HG02884 (cell line): Measurements from ENCODE around the gene RAB24.

ENCODE experiments used
- ATAC-seq: cut with Tn5 transposase; IDR thresholded peaks from one replicate; pipeline ENCODE4 v1.9.1; 2021; ENCODE audit warnings: mild to moderate bottlenecking, moderate library complexity; ENCODE audit not compliant: unreplicated experiment

Gene RAB24

GRCh38 chr5:177333420-177334154 lies 30.1 kb upstream of the RAB24 start:
- ATAC-seq: no peak

DNA sequence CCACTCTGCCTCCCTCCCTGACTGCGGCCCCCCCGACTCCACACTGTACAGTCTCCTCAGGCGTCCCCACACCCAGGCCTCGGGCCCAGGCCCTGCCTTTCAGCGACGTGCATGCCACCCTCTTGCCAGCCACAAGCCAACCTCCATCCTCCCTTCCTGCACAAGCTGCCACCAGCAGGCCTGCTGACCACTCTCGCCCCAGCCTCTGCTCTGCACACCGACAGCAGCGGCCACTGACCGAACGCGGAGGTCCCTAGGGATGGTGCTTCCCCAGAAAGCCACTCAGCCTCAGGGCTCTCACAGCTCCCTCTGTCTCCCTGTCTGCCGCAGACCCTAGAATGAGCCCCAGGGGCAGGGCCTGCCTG lies 29.4 kb upstream of the RAB24 start:
- no peak for ATAC-seq

- no peak for ATAC-seq
Measured at GRCh38 chr5:177332031-177332895, 28.7 kb upstream of the RAB24 start.

DNA sequence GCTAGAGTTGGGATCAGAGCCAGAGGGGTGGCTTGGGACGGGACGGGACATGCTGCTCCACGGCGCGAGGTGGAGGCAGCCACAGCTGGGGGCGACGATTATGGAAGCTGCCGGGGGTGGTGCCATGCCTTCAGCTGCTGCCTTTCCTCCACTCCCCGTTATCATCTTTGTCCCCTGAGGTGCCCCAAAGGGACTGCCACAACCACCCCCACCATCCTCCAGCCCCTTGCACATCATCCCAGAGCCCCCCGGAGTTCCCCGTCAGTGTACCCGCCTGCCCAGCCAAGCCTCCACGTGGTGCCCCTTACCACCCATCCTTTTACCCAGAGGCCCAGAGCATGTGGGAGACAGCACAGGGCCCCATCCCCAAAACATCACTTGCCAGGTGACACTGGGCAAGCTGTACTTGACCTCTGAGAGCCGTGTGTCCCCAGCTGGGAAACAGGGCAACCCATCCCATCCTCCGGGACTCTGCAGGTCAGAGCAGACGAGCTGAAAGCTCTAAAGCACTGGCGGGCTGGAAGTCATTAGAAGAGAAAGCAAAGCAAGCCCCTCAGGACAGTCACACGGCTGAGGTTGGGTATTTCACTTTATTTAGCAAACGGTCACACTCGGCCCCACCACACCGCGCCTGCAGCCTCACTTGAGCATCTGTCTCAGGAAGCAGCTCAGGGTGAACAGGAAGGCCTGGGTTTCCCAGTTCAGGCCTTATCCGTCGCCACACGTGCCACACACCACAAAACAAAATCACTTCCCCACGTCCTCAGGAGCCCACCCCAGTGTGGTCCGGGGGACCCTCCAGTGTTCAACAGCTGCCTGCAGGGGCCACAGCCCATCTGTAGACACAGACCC lies 27.7 kb upstream of the RAB24 start:
- no peak for ATAC-seq

- ATAC-seq: no peak
Measured at GRCh38 chr5:177329883-177330282, 26.4 kb upstream of the RAB24 start.

DNA sequence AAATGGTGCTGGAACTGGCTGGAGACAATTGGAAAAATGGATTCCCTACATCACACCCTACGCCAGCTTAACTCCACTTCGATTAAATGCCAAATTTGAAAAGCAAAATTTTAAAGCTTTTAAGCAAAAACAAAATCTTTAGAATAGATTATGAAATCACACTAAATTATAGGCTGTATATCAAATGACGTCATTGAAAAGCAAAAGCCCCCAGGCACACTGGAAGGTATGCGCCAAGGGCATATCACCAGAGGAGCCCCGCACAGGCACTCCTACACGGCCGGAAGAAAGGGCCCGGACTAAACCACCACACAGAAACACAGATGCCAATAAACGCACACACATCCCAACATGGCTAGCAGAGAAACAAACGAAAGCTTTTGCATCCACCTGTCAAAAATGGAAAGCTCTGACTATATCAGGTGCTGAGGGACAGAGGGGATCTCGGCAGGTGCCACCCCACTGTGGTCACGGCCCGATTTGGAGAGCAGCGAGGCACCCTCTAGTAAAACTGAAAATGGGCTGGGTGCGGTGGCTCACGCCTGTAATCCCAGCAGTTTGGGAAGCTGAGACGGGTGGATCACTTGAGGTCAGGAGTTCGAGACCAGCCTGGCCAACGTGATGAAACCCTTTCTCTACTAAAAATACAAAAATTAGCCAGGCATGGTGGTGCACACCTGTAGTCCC lies 25.2 kb upstream of the RAB24 start:
- no peak for ATAC-seq

DNA sequence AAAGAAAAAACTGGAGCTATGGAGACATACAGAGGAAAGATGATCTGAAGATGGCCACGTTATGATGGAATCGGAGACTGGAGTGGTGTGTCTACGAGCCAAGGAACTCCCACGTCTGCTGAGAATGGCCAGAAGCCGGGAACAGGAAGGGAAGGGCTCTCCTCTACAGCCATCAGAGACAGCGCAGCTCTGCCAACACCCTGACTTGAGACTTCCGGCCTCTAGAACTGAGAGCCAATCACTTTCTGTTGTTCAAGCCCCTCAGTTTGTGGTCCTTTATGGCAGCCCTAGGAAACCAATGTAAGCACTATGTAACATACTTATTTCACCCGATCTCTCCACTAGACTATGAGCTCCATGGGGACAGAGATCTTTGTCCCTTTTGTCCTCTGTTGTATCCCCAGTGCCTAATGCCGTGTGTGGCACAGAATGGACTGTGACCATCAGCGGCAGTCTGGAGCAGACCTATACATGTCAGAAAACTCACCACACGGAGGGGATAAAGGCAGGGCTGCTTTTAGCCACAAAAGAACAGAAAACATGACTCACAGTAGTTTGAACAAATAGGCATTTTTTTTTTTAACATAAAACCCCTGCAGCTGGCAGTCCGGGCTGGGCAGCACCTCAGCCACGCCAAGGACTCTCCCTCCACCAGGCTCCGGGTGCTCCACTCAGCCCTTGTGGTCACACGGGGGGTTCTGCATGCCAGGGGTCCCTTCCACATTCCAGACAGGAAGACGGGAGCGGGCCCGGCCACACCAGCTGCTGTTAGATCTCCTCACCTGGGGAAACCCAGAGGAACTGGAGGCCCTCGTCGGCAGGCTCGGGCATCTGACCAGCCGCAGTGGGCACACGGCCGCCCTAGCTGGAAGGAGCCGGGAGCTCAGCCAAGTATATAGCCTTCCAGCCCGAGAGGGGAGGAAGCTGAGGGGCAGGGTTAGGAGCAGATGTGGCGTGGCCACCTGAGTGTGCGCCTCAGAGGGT lies 24.3 kb upstream of the RAB24 start:
- ATAC-seq: no peak

DNA sequence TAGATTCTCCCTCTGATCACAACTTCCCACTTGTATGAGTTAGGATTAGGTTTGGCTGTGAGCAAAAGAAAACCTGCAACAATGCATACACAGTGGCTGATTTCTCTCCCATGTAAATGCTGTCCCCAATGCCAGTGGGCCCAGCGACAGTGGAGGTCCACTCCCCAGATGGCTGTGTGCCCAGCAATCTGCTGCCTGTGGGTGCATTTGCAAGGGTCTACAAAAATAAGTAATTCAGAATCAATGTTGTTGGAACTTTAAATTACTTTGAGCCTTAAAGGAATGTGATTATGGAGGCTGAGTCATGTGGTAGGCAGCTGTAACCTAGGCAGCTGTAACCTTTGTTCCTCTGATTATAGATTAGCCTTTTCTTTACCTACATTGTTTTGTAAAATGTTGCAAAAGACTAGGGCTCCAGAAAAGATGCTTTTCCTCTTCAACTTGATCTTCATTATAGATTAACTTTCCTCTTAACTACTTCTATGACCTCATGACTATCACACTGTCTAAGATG lies 22.4 kb upstream of the RAB24 start:
- no peak for ATAC-seq

GRCh38 chr5:177320879-177321278 lies 17.4 kb upstream of the RAB24 start:
- ATAC-seq: no peak

DNA sequence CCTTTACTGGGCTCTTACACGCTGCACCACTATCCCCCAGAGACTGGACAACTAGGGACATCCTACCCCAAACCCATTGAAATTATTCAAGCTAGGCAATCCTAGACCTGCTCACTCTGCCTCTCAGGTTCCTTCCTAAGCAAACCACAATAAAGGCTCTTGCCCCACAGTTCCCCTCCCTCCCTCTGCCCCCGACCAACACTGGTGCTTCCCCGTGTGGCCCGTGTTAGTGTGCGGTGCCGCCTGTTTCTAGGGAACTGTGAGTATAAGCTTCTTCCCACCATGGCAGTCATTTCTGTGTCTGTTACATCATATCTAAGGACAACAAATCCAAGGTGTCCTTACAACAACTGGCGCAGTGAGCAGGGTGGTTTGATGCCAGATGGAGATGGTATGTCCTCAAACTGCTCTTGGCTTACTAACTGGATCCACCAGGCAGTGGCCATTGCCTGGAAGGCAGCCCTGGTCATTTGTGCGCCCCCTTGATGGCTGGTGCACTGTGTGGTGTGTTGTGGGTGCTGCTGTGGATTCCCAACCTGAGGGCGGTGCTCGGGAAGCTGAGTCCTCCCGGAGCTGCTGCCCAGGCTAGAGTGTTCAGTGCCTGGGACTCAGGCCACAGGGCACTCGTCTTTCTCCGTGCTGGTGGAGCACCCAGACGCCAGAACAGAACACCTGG lies 16.5 kb upstream of the RAB24 start:
- no peak for ATAC-seq

- no peak for ATAC-seq
Measured at GRCh38 chr5:177317959-177318377, 14.4 kb upstream of the RAB24 start.

- no peak for ATAC-seq
Measured at GRCh38 chr5:177316005-177316404, 12.5 kb upstream of the RAB24 start.

- ATAC-seq: no peak
Measured at GRCh38 chr5:177315411-177315810, 11.9 kb upstream of the RAB24 start.

DNA sequence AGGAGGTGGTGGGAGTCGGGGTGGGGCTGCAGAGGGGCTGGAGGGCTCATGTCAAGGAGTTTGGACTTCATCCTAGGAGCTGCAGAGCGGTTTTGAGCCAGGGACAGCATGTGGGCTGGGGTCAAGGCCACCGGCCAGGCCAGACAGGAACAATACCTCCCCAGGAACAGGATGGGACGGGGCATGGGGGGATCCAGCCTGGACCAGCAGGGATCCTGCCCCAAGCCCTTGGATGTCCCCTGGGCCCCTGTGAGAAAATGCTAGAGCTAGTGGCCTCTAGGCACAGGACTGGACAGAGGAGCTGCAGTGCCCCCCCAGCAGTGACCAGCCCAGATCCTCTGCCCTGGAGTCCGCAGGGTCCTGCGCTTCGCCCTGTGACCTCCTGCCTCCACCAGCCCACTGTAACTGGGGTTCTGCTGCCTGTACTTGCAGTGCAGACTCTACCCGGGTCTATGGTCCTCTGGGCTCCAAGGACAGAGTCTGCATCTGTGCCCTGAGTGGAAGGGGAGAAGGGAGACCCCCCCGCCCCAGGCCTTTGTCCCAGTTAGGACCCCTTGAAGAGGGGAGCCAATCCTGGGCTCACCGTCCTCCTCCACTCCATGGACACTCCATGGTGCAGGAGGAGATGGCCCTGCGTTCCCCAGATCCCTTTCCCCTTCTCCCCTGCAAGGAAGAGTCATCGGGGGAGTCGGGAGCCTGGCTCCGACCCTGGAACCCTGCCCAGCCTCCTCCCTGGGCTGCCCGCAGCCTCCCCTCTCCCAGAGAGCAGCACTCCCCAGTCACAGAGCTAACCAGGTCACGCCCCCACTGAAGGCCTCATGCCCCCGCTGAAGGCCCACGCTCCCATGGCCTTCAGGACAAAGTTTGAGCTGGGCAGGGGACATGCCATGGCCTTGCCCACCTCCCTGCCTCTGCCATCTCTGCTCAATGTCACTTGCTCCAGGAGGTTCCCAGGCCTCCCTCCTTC lies 11.1 kb upstream of the RAB24 start:
- no peak for ATAC-seq

DNA sequence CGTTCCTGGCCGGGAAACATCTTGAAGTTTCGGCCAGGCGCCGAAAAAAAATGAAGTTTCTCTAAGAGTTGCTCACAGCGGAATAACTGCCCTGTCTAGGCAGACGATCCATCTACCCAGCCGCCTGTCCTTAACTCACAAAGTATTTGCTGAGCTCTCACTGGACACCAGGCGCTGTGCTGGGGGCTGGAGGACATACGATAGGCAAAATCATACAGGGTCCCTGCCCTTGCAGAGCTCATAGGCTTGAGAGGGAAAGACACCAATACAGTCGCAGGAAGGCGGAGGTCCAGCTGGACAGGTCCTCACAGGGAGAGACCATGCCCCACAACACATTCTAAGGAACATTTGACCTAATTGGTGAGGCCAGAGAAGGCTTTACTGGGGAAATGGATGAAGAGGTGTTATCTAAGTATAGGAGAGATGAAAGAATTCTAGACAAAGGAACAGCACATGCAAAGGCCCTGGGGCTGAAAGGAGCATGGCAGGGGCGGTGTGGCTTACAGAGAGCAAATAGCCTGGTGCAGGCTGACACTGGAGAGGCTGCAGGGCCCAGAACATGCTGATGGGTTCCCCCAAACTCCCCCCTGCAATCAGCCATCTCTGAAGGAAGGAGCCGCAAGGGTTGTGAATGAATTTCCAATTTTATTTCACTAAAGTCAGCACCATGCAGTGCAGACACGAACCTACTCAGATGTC lies 10.2 kb upstream of the RAB24 start:
- no peak for ATAC-seq

- peak; percentile 6 for ATAC-seq
Measured at GRCh38 chr5:177312649-177313181, 9.2 kb upstream of the RAB24 start.
